Mammary epithelial cell (primary cell): ENCODE results near the gene MARK1.

Experiments
- CTCF ChIP-seq, 2 donors: IDR thresholded peaks in 1 of 2; conservative IDR thresholded peaks in 1 of 2; 2 replicates each; pipeline ENCODE4 v1.5.1; 2011 to 2012; ENCODE audit warnings: inconsistent platforms in 2 of 2, low read length in 2 of 2, mild to moderate bottlenecking in 2 of 2, control low read depth in 1 of 2, low read depth in 1 of 2; ENCODE audit not compliant: insufficient read depth in 1 of 2; ENCODE audit errors: extremely low read depth in 1 of 2
- EZH2 ChIP-seq: IDR thresholded peaks from 2 replicates; pipeline ENCODE4 v1.6.1; 2012; ENCODE audit warnings: low read length, inconsistent platforms, borderline replicate concordance

GRCh38 chr1:220689666-220690065, 161.7 kb downstream of the MARK1 start:
- TF ChIP-seq CTCF (conservative IDR thresholded peaks at IDR 0.05 in 1 of 2, IDR thresholded peaks at IDR 0.05 in 1 of 2; ENCODE audit: extremely low read depth in 1 of 2, insufficient read depth in 1 of 2, low read depth in 1 of 2, low read length in 2 of 2) (no peak), EZH2 (no peak)
